Left renal pelvis (tissue), 4 donors: ENCODE measurements around the gene CSRP3. TPM values are rescaled to one million over a fixed set of nuclear protein-coding genes. Genes with fewer than 3 reads are reported as not detected.

ENCODE experiments used
- DNase-seq, 4 donors: peaks; one replicate each; pipeline ENCODE4 v3.0.0-alpha.2; 2013; ENCODE audit warnings: low read depth in 4 of 4, low spot score in 3 of 4
- polyA plus RNA-seq, 4 donors: library from polyadenylated mRNA; unstranded; fragments of 120-200 nt; gene quantifications; one replicate each; pipeline ENCODE4 v1.2.1, GENCODE V29; 2013; ENCODE audit not compliant: insufficient read length in 4 of 4

The CSRP3 gene
- polyA plus RNA-seq, 4 donors: not detected

GRCh38 chr11:19191530-19192169 is 10.1 kb downstream of the CSRP3 start:
- no peak for DNase-seq

- no peak for DNase-seq
These were observed 13.9 kb downstream of the CSRP3 start for GRCh38 chr11:19187833-19188258.

GRCh38 chr11:19187114-19187832 is 14.5 kb downstream of the CSRP3 start:
- DNase-seq: no peak

- DNase-seq: no peak
These were observed 16.2 kb downstream of the CSRP3 start for GRCh38 chr11:19185516-19186052.

- no peak for DNase-seq
These were observed 16.7 kb downstream of the CSRP3 start for GRCh38 chr11:19185036-19185435.

- no peak for DNase-seq
These were observed 18.1 kb downstream of the CSRP3 start for GRCh38 chr11:19183646-19184045.

- no peak for DNase-seq
These were observed 20.1 kb downstream of the CSRP3 start for GRCh38 chr11:19181531-19182261.

- DNase-seq: no peak
These were observed 25.1 kb downstream of the CSRP3 start for GRCh38 chr11:19176629-19177186.

- DNase-seq: no peak
These were observed 27.7 kb downstream of the CSRP3 start for GRCh38 chr11:19173964-19174638.

- no peak for DNase-seq
These were observed 28.6 kb downstream of the CSRP3 start for GRCh38 chr11:19173004-19173689.

GRCh38 chr11:19168090-19168489 is 33.7 kb downstream of the CSRP3 start:
- no peak for DNase-seq

- no peak for DNase-seq
These were observed 36.9 kb downstream of the CSRP3 start for GRCh38 chr11:19164881-19165280.

GRCh38 chr11:19164230-19164855 is 37.4 kb downstream of the CSRP3 start:
- no peak for DNase-seq

- no peak for DNase-seq
These were observed 38.2 kb downstream of the CSRP3 start for GRCh38 chr11:19163617-19164016.

- DNase-seq: no peak
These were observed 38.8 kb downstream of the CSRP3 start for GRCh38 chr11:19162951-19163505.

- no peak for DNase-seq
These were observed 40.1 kb downstream of the CSRP3 start for GRCh38 chr11:19161651-19162050.

GRCh38 chr11:19160847-19161246 is 40.9 kb downstream of the CSRP3 start:
- DNase-seq: no peak

- DNase-seq: no peak
These were observed 44.9 kb downstream of the CSRP3 start for GRCh38 chr11:19156892-19157291.

GRCh38 chr11:19145319-19145718 is 56.5 kb downstream of the CSRP3 start:
- no peak for DNase-seq
